CD4-positive, CD25-positive, alpha-beta regulatory T cell (primary cell): ENCODE results near the gene GPR6. TPM values are rescaled to one million over a fixed set of nuclear protein-coding genes. Genes with fewer than 3 reads are reported as not detected.

Source experiments
- ATAC-seq, 2 donors: fragments of 150-1000 bp; cut with Tn5 transposase; one replicate each; pipeline ENCODE4 v1.10.0; 2021; ENCODE audit warnings: low read depth in 2 of 2, moderate number of reproducible peaks in 2 of 2, moderate library complexity in 1 of 2
- DNase-seq, 3 donors: peaks; one replicate each; pipeline versions ENCODE4 v3.0.0 to v3.0.0-alpha.2; 2012 to 2022; ENCODE audit warnings: mixed read lengths in 1 of 3
- H3K27ac ChIP-seq: one replicate; pipeline ENCODE4 v1.7.0; 2013; ENCODE audit warnings: mild to moderate bottlenecking, low read length; ENCODE audit not compliant: insufficient read depth, poor library complexity, severe bottlenecking
- H3K27me3 ChIP-seq: one replicate; pipeline ENCODE4 v1.7.0; 2013; ENCODE audit warnings: low read length; ENCODE audit not compliant: control insufficient read depth, insufficient read depth
- H3K36me3 ChIP-seq: one replicate; pipeline ENCODE4 v1.7.0; 2013; ENCODE audit warnings: mild to moderate bottlenecking, low read length, moderate library complexity; ENCODE audit not compliant: control insufficient read depth, insufficient read depth
- H3K4me1 ChIP-seq: 2 replicates; pipeline ENCODE4 v1.7.0; 2013; ENCODE audit warnings: mild to moderate bottlenecking, low read length; ENCODE audit not compliant: insufficient read depth, control insufficient read depth, poor library complexity, severe bottlenecking
- H3K4me3 ChIP-seq: one replicate; pipeline ENCODE4 v1.7.0; 2013; ENCODE audit warnings: low read depth, mild to moderate bottlenecking, low read length, moderate library complexity
- H3K9me3 ChIP-seq, 2 experiments: 1 replicate in 1 of 2; 2 replicates in 1 of 2; pipeline ENCODE4 v1.7.0; 2013; ENCODE audit warnings: low read length in 2 of 2, mild to moderate bottlenecking in 1 of 2, moderate library complexity in 1 of 2; ENCODE audit not compliant: control insufficient read depth in 2 of 2
- H3K27ac Mint-ChIP-seq, 3 donors: one replicate each; pipeline ENCODE4 v1.8.0; 2020 to 2022; ENCODE audit warnings: mild to moderate bottlenecking in 3 of 3, mixed read lengths in 3 of 3, moderate library complexity in 2 of 3
- H3K27me3 Mint-ChIP-seq: one replicate; pipeline ENCODE4 v1.8.0; 2022; ENCODE audit warnings: mild to moderate bottlenecking, mixed read lengths
- H3K36me3 Mint-ChIP-seq: one replicate; pipeline ENCODE4 v1.8.0; 2020; ENCODE audit warnings: mixed read lengths
- H3K4me1 Mint-ChIP-seq, 4 donors: one replicate each; pipeline ENCODE4 v1.8.0; 2020 to 2022; ENCODE audit warnings: mixed read lengths in 4 of 4, mild to moderate bottlenecking in 1 of 4
- H3K4me3 Mint-ChIP-seq, 4 donors: one replicate each; pipeline ENCODE4 v1.8.0; 2020 to 2022; ENCODE audit warnings: mild to moderate bottlenecking in 4 of 4, mixed read lengths in 4 of 4, moderate library complexity in 3 of 4
- H3K9me3 Mint-ChIP-seq, 7 donors: one replicate each; pipeline ENCODE4 v1.8.0; 2020 to 2022; ENCODE audit warnings: mixed read lengths in 7 of 7, mild to moderate bottlenecking in 3 of 7, moderate library complexity in 2 of 7
- polyA plus RNA-seq, 4 donors: library from polyadenylated mRNA; unstranded; fragments of 300-500 nt; fragmentation: Illumina TruSeq; gene quantifications; one replicate each; pipeline ENCODE4 v1.2.3, GENCODE V29; 2021
- total RNA-seq: library from RNA; stranded (reverse); gene quantifications from one replicate; pipeline ENCODE4 v1.2.3, GENCODE V29; 2022

Gene GPR6
- total and polyA plus RNA-seq, 5 donors from 2014 or later = not detected

- no peaks in the 10 kb centered on the region for H3K36me3 Mint-ChIP-seq
- H3K36me3 ChIP-seq = no peaks in the 10 kb centered on the region
- peaks cover 7% of the 10 kb centered on the region for H3K27me3 ChIP-seq
- H3K27ac Mint-ChIP-seq = no peak overlapping the region
- ATAC-seq (no peak), DNase-seq (no peak)
- H3K4me3 Mint-ChIP-seq = no peak overlapping the region
- H3K4me3 ChIP-seq = no peak overlapping the region
- H3K4me1 Mint-ChIP-seq = no peaks in the 10 kb centered on the region
- no peaks in the 10 kb centered on the region for H3K4me1 ChIP-seq
- H3K9me3 Mint-ChIP-seq = peaks cover 0 to 13% (median 0%) of the 10 kb centered on the region in 7 donors
- H3K27ac ChIP-seq = no peak overlapping the region
- peaks cover 0 to 2% of the 10 kb centered on the region in 2 experiments for H3K9me3 ChIP-seq
- peaks cover 10% of the 10 kb centered on the region for H3K27me3 Mint-ChIP-seq
Measured at GRCh38 chr6:109979033-109979921, 1.2 kb downstream of the GPR6 start.

GRCh38 chr6:109984410-109984809 lies 6.3 kb downstream of the GPR6 start:
- no peak overlapping the region for H3K27ac Mint-ChIP-seq
- H3K36me3 ChIP-seq = no peaks in the 10 kb centered on the region
- peaks cover 5% of the 10 kb centered on the region for H3K27me3 Mint-ChIP-seq
- ATAC-seq = no peak
- peaks cover 5% of the 10 kb centered on the region for H3K27me3 ChIP-seq
- no peaks in the 10 kb centered on the region for H3K4me1 Mint-ChIP-seq
- no peak overlapping the region for H3K4me3 Mint-ChIP-seq
- H3K4me1 ChIP-seq = no peaks in the 10 kb centered on the region
- no peaks in the 10 kb centered on the region for H3K9me3 ChIP-seq
- no peak overlapping the region for H3K4me3 ChIP-seq
- peaks cover 0 to 13% (median 2%) of the 10 kb centered on the region in 7 donors for H3K9me3 Mint-ChIP-seq
- no peak overlapping the region for H3K27ac ChIP-seq
- H3K36me3 Mint-ChIP-seq = no peaks in the 10 kb centered on the region
- no peak for DNase-seq

- H3K27ac ChIP-seq = no peak overlapping the region
- Mint-ChIP-seq H3K27ac (no peak overlapping the region), H3K4me1 (no peaks in the 10 kb centered on the region), H3K9me3 (peaks cover 0 to 4% (median 0%) of the 10 kb centered on the region in 7 donors), H3K4me3 (no peak overlapping the region), H3K27me3 (peaks cover 5% of the 10 kb centered on the region), H3K36me3 (no peaks in the 10 kb centered on the region)
- ATAC-seq = no peak
- H3K9me3 ChIP-seq = no peaks in the 10 kb centered on the region
- H3K27me3 ChIP-seq = peaks cover 6% of the 10 kb centered on the region
- H3K36me3 ChIP-seq = no peaks in the 10 kb centered on the region
- no peaks in the 10 kb centered on the region for H3K4me1 ChIP-seq
- no peak for DNase-seq
- H3K4me3 ChIP-seq = no peak overlapping the region
Measured at GRCh38 chr6:109987196-109987595, 9.1 kb downstream of the GPR6 start.

- no peaks in the 10 kb centered on the region for H3K36me3 ChIP-seq
- no peak overlapping the region for H3K4me3 ChIP-seq
- H3K36me3 Mint-ChIP-seq = no peaks in the 10 kb centered on the region
- no peaks in the 10 kb centered on the region for H3K9me3 ChIP-seq
- no peak overlapping the region for H3K4me3 Mint-ChIP-seq
- no peaks in the 10 kb centered on the region for H3K4me1 ChIP-seq
- ATAC-seq (no peak), DNase-seq (no peak)
- H3K9me3 Mint-ChIP-seq = peaks cover 0 to 4% (median 0%) of the 10 kb centered on the region in 7 donors
- H3K27me3 ChIP-seq = peaks cover 2% of the 10 kb centered on the region
- no peaks in the 10 kb centered on the region for H3K4me1 Mint-ChIP-seq
- H3K27me3 Mint-ChIP-seq = peaks cover 9% of the 10 kb centered on the region
- H3K27ac ChIP-seq = no peak overlapping the region
- no peak overlapping the region for H3K27ac Mint-ChIP-seq
Measured at GRCh38 chr6:109991201-109992101, 13.3 kb downstream of the GPR6 start.

GRCh38 chr6:109998159-109998785 lies 20.2 kb downstream of the GPR6 start:
- H3K27ac Mint-ChIP-seq = no peak overlapping the region
- H3K4me3 ChIP-seq = no peak overlapping the region
- no peaks in the 10 kb centered on the region for H3K4me1 Mint-ChIP-seq
- H3K27ac ChIP-seq = no peak overlapping the region
- no peak overlapping the region for H3K4me3 Mint-ChIP-seq
- ATAC-seq = no peak
- H3K36me3 Mint-ChIP-seq = no peaks in the 10 kb centered on the region
- no peaks in the 10 kb centered on the region for H3K36me3 ChIP-seq
- DNase-seq = no peak
- H3K27me3 ChIP-seq = peaks cover 11% of the 10 kb centered on the region
- no peaks in the 10 kb centered on the region for H3K4me1 ChIP-seq
- peaks cover 9% of the 10 kb centered on the region for H3K27me3 Mint-ChIP-seq
- H3K9me3 Mint-ChIP-seq = peaks cover 0 to 3% (median 0%) of the 10 kb centered on the region in 7 donors
- H3K9me3 ChIP-seq = no peaks in the 10 kb centered on the region

- Mint-ChIP-seq H3K4me3 (no peak overlapping the region), H3K27me3 (peaks cover 13% of the 10 kb centered on the region), H3K27ac (no peak overlapping the region), H3K36me3 (no peaks in the 10 kb centered on the region), H3K9me3 (peaks cover 0 to 3% (median 0%) of the 10 kb centered on the region in 7 donors), H3K4me1 (no peaks in the 10 kb centered on the region)
- Histone ChIP-seq H3K4me3 (no peak overlapping the region), H3K36me3 (no peaks in the 10 kb centered on the region), H3K27me3 (peaks cover 15% of the 10 kb centered on the region), H3K27ac (no peak overlapping the region), H3K4me1 (no peaks in the 10 kb centered on the region), H3K9me3 (no peaks in the 10 kb centered on the region)
- no peak for DNase-seq
- no peak for ATAC-seq
Measured at GRCh38 chr6:109999740-110000139, 21.6 kb downstream of the GPR6 start.

- Mint-ChIP-seq H3K4me3 (no peak overlapping the region), H3K27me3 (peaks cover 37% of the 10 kb centered on the region), H3K9me3 (peaks cover 0 to 1% (median 0%) of the 10 kb centered on the region in 7 donors), H3K4me1 (no peaks in the 10 kb centered on the region), H3K36me3 (no peaks in the 10 kb centered on the region), H3K27ac (no peak overlapping the region)
- Histone ChIP-seq H3K27ac (no peak overlapping the region), H3K4me1 (no peaks in the 10 kb centered on the region), H3K9me3 (no peaks in the 10 kb centered on the region), H3K27me3 (peaks cover 19% of the 10 kb centered on the region), H3K36me3 (no peaks in the 10 kb centered on the region), H3K4me3 (no peak overlapping the region)
- no peak for ATAC-seq
- DNase-seq = no peak
Measured at GRCh38 chr6:110002676-110003075, 24.6 kb downstream of the GPR6 start.
